NT2/D1 (cell line): ENCODE data around the gene AKR1C1.
A peak's percentile ranks its signal among the peaks of the same experiment; 100 is the strongest.

Source experiments
- DNase-seq: peaks from one replicate; pipeline ENCODE4 v3.0.0-alpha.2; 2011; ENCODE audit warnings: low read depth, low spot score
- H3K27me3 ChIP-seq: 2 replicates; pipeline ENCODE4 v1.6.0; 2011; ENCODE audit warnings: mild to moderate bottlenecking; ENCODE audit not compliant: insufficient read length, insufficient read depth
- H3K36me3 ChIP-seq: 2 replicates; pipeline ENCODE4 v1.6.1; 2011; ENCODE audit warnings: mild to moderate bottlenecking, low read length, mixed read lengths; ENCODE audit not compliant: insufficient read depth, insufficient read length
- H3K4me1 ChIP-seq: 2 replicates; pipeline ENCODE4 v1.5.1; 2011; ENCODE audit not compliant: insufficient read depth, insufficient read length
- H3K4me3 ChIP-seq: 2 replicates; pipeline ENCODE4 v1.5.1; 2011; ENCODE audit warnings: low read depth; ENCODE audit not compliant: insufficient read length
- H3K9ac ChIP-seq: 2 replicates; pipeline ENCODE4 v1.6.0; 2011; ENCODE audit warnings: low read depth; ENCODE audit not compliant: insufficient read length
- H3K9me3 ChIP-seq: 2 replicates; pipeline ENCODE4 v1.5.1; 2011; ENCODE audit warnings: mild to moderate bottlenecking, low read length; ENCODE audit not compliant: insufficient read depth
- SUZ12 ChIP-seq: IDR thresholded peaks from 2 replicates; pipeline ENCODE4 v1.6.1; 2011; ENCODE audit not compliant: insufficient read length, insufficient read depth; ENCODE audit errors: extremely low read depth
- YY1 ChIP-seq: IDR thresholded peaks from 2 replicates; pipeline ENCODE4 v1.6.1; 2011; ENCODE audit not compliant: insufficient read length, insufficient read depth
- ZNF274 ChIP-seq: IDR thresholded peaks from 2 replicates; pipeline ENCODE4 v1.6.1; 2011; ENCODE audit warnings: mild to moderate bottlenecking, low read depth, low read length

The AKR1C1 gene

DNA sequence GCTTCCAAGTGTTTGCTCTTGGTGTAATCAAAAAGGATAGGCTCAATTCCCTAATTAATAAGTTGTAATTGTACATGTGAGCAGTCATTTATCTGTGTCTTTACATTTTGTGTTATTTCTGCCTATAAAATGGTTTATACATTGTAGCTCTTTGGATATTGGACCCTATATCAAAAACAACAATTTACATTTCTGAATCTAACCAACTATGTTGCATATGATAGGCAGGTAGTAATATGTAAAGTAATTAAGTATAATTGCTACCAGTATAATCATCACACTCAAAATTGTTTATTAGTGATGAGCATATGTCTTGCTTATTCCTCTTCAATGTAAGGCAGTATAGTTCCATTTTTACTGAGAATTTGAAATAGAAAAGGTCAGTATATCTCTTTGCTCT lies 13.8 kb downstream of the AKR1C1 start:
- TF ChIP-seq ZNF274 (no peak), YY1 (no peak), SUZ12 (no peak)
- Histone ChIP-seq H3K9me3 (no peaks in the 10 kb centered on the region), H3K27me3 (no peaks in the 10 kb centered on the region), H3K4me3 (no peak overlapping the region), H3K4me1 (peaks cover 2% of the 10 kb centered on the region), H3K9ac (no peak overlapping the region), H3K36me3 (no peaks in the 10 kb centered on the region)
- no peak for DNase-seq

DNA sequence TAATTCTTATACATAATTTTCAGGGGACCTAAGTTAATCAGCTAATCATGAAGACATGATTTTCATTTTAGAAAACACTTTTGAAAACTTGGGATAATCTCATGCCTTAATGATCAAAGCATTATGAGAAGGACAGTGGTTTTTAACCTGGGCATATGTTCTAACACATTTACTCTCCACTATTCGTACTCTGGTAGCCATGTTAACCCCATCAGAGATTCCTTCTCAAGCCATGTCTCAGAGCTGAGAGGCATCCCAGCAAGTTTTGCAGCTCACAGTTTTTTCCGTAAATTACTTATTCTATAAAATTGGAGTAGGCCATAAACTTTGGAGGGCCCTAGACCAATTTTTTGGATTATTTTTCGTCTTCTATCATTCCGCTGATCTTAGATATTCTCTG lies 15.7 kb downstream of the AKR1C1 start:
- no peak overlapping the region for H3K4me3 ChIP-seq
- H3K36me3 ChIP-seq = no peaks in the 10 kb centered on the region
- peaks cover 2% of the 10 kb centered on the region for H3K4me1 ChIP-seq
- no peak overlapping the region for H3K9ac ChIP-seq
- no peak for DNase-seq
- no peaks in the 10 kb centered on the region for H3K9me3 ChIP-seq
- TF ChIP-seq SUZ12 = no peak
- no peak for TF ChIP-seq YY1
- TF ChIP-seq ZNF274 = no peak
- H3K27me3 ChIP-seq = no peaks in the 10 kb centered on the region

DNA sequence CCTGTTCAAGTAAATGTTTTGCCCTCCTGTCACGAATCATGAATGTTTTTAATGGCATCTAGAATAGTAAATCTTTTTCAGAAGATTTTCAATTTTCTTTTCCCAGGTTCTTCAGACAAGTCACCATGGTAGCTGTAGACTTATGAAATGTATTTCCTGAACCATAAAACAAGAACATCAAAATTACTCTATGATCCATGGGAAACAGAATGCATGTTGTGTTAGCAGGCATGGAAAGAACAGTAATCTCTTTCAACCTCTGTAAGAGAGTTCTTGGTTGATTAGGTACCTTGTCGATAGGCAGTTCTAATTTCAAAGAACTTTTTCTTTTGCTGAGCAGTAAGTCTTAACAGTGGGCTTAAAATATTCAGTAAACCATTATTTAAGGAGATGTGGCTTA lies 17.6 kb downstream of the AKR1C1 start:
- TF ChIP-seq ZNF274 = no peak
- TF ChIP-seq YY1 = no peak
- TF ChIP-seq SUZ12 = no peak
- peaks cover 2% of the 10 kb centered on the region for H3K4me1 ChIP-seq
- no peaks in the 10 kb centered on the region for H3K36me3 ChIP-seq

DNA sequence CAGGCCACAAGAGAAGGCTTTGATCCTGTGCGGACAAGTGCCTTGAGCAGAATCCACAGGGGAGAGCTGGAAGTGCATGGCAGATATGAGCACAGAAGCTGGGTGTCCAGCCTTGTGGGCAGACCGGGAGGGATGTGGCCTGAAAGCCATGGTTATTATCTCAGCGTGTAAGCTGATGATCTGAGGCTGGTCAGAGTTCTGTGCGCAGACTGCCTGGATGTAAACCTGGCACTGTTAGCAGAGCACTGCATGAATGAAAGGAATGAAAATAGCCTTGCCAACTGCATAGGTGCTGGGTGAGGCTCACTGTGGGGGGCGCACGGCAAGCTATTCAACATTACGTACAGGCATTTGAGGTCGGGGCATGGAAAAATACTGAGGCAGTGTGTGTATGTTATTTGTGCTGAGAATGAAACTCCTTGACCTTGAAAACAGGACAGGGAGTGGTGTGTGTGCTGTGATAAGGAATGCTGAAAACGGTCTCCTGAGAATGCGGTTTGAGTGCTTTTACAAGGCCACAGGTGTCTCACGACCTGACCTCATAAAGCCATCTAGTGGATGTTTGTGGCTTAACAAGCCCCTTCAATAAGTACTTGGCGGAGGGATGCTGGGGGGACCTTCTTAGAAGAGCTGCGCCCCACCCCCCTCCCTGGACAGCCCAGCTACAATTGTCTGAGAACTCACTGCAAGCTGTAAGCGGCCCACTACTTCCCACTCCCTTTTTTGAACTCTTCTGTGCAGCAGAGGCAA lies 18.7 kb downstream of the AKR1C1 start:
- TF ChIP-seq YY1 (no peak), ZNF274 (no peak), SUZ12 (no peak)
- Histone ChIP-seq H3K9ac (no peak overlapping the region), H3K36me3 (no peaks in the 10 kb centered on the region), H3K4me1 (peaks cover 2% of the 10 kb centered on the region), H3K9me3 (no peaks in the 10 kb centered on the region), H3K4me3 (no peak overlapping the region), H3K27me3 (no peaks in the 10 kb centered on the region)
- DNase-seq = peak; percentile 43

More for the DNA sequence above, 17.6 kb downstream of the AKR1C1 start:
- H3K27me3 ChIP-seq = no peaks in the 10 kb centered on the region
- H3K4me3 ChIP-seq = no peak overlapping the region
- no peak for DNase-seq
- no peaks in the 10 kb centered on the region for H3K9me3 ChIP-seq
- H3K9ac ChIP-seq = no peak overlapping the region

DNA sequence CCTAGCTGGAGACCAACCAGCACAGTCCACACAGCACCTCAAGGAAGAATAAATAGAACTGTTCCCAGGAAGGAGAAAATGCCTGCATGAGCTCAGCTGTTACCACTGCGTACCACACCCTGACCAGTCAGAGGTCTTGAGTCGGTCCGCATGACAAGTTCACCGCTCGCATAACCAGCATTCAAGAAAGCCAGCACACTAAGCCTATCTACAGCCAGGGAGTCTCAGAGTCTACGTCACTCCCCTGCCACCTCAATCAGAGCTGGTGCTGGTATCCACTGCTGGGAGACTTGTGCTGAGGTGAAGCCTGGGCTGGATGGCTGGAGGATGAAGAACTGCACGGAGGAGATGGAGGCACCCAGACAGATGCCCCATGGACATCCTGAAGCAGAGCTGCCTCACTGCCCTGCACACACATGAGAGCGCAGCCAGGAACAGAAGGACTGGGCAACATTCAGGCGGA lies 19.6 kb downstream of the AKR1C1 start:
- H3K9ac ChIP-seq = no peak overlapping the region
- H3K4me3 ChIP-seq = no peak overlapping the region
- no peaks in the 10 kb centered on the region for H3K27me3 ChIP-seq
- no peak for DNase-seq
- H3K4me1 ChIP-seq = peaks cover 2% of the 10 kb centered on the region
- H3K36me3 ChIP-seq = no peaks in the 10 kb centered on the region
- H3K9me3 ChIP-seq = no peaks in the 10 kb centered on the region
- no peak for TF ChIP-seq ZNF274
- no peak for TF ChIP-seq YY1
- TF ChIP-seq SUZ12 = no peak

DNA sequence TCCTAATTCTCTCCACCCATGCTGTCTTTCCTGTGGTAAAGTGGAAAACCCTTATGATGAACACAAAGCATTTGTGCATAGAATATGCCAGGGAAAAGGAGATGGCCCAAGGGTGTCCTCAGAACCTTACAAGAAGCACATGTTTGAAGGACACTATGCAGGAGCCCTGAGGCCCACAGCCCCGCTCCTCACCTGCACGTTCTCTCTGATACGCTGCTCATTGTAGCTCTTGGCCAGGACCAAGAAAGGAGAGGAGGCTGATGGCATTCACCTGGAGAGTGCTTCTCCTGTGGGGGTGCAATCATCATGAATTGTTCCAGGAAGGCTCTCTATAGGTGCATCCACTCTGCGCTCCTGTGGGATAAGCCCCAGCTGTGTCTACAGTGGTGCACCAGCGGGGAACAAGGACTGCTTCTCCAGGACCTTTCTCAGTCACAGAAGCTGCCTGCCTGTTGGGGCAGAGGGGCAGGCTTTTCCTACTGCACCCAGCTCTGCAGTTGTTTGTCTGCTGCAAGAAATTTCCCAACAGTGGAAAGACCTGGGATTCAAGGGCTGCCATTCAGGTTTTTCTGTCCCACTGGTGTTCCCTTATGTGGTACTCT lies 20.5 kb downstream of the AKR1C1 start:
- Histone ChIP-seq H3K9me3 (no peaks in the 10 kb centered on the region), H3K4me1 (peaks cover 2% of the 10 kb centered on the region), H3K4me3 (no peak overlapping the region), H3K36me3 (no peaks in the 10 kb centered on the region), H3K27me3 (no peaks in the 10 kb centered on the region), H3K9ac (no peak overlapping the region)
- TF ChIP-seq ZNF274 = no peak
- TF ChIP-seq SUZ12 = no peak
- TF ChIP-seq YY1 = no peak
- DNase-seq = no peak

DNA sequence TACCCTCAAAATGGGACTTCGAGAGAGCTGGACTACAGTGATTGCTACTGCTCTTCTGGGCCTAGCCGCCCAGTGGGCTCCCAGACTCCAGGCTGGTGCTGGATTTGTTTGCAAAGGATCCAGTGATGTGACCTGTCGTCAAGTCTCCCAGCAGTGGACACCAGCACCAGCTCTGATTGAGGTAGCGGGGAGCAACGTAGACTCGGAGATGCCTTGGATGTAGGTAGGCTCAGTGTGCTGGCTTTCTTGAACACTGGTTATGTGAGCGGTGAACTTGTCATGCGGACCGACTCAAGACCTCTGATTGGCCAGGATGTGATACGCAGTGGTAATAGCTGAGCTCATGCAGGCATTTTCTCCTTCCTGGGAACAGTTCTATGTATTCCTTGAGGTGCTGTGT lies 21.0 kb downstream of the AKR1C1 start:
- no peaks in the 10 kb centered on the region for H3K27me3 ChIP-seq
- no peak overlapping the region for H3K9ac ChIP-seq
- TF ChIP-seq ZNF274 (no peak), YY1 (no peak), SUZ12 (no peak)
- H3K4me1 ChIP-seq = peaks cover 2% of the 10 kb centered on the region
- no peak overlapping the region for H3K4me3 ChIP-seq
- DNase-seq = no peak
- no peaks in the 10 kb centered on the region for H3K36me3 ChIP-seq
- no peaks in the 10 kb centered on the region for H3K9me3 ChIP-seq
